Stimulated activated effector memory CD8-positive, alpha-beta T cell treated with anti-CD3 and anti-CD28 coated beads, Interleukin-12 subunit alpha, Interleukin-12 subunit beta, amount 100 ng/mL, for 72 hours (primary cell): ENCODE data around the gene SGIP1.
A peak's percentile ranks its signal among the peaks of the same experiment; 100 is the strongest.
"Not testable (repeated sequence)": the region's sequence is repeated elsewhere in the genome, so short reads cannot be mapped to it uniquely, and the experiment has no call there.

ENCODE experiments used
- ATAC-seq: fragments of 150-1000 bp; cut with Tn5 transposase; 2 replicates; pipeline ENCODE4 v1.10.0; 2021
- DNase-seq, 2 donors: peaks; one replicate each; pipeline ENCODE4 v3.0.0; 2021 to 2022; ENCODE audit warnings: low spot score in 2 of 2
- H3K27ac Mint-ChIP-seq: one replicate; pipeline ENCODE4 v1.8.0; 2022; ENCODE audit warnings: mild to moderate bottlenecking, mixed read lengths
- H3K36me3 Mint-ChIP-seq: one replicate; pipeline ENCODE4 v1.8.0; 2022; ENCODE audit warnings: mild to moderate bottlenecking, mixed read lengths
- H3K4me1 Mint-ChIP-seq: one replicate; pipeline ENCODE4 v1.8.0; 2022; ENCODE audit warnings: mixed read lengths
- H3K4me3 Mint-ChIP-seq: one replicate; pipeline ENCODE4 v1.8.0; 2022; ENCODE audit warnings: mild to moderate bottlenecking, mixed read lengths
- H3K9me3 Mint-ChIP-seq: one replicate; pipeline ENCODE4 v1.8.0; 2022; ENCODE audit warnings: mixed read lengths

Gene SGIP1

GRCh38 chr1:66779475-66780078, 245.6 kb downstream of the SGIP1 start:
- DNase-seq (no peak), ATAC-seq (no peak)
- Mint-ChIP-seq H3K9me3 (no peaks in the 10 kb centered on the region), H3K27ac (no peak overlapping the region), H3K36me3 (no peaks in the 10 kb centered on the region), H3K4me3 (no peak overlapping the region), H3K4me1 (no peaks in the 10 kb centered on the region)

DNA sequence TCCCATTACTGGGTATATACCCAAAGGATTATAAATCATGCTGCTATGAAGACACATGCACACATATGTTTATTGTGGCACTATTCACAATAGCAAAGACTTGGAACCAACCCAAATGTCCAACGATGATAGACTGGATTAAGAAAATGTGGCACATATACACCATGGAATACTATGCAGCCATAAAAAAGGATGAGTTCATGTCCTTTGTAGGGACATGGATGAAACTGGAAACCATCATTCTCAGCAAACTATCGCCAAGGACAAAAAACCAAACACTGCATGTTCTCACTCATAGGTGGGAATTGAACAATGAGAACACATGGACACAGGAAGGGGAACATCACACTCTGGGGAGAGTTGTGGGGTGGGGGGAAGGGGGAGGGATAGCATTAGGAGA, 251.8 kb downstream of the SGIP1 start:
- DNase-seq, H3K4me3 Mint-ChIP-seq, ATAC-seq, H3K27ac Mint-ChIP-seq, H3K9me3 Mint-ChIP-seq, H3K36me3 Mint-ChIP-seq: not testable (repeated sequence)
- peaks cover 14% of the 10 kb centered on the region for H3K4me1 Mint-ChIP-seq

DNA sequence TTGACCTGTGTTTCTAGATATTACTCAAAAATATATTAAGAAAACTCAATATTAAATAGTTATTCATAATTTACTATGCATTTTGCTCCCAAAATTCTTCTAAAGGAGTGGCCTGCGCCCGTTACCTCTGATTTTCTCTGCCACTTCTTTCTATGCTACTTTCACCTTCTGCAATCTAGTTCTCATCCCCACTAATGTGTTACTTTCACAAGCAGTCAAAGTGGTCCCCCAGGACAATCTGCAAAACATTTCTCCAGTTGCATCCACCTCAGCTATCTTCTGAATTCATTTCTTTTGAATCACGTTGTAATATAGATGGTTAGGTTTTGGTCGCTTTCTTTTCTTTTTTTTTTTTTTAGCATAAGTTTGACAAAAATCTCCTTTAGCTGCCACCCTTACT, 253.7 kb downstream of the SGIP1 start:
- ATAC-seq = no peak
- Mint-ChIP-seq H3K27ac (no peak overlapping the region), H3K4me1 (peaks cover 14% of the 10 kb centered on the region), H3K4me3 (peak overlapping the region; percentile 40), H3K9me3 (no peaks in the 10 kb centered on the region), H3K36me3 (no peaks in the 10 kb centered on the region)
- DNase-seq = no peak

DNA sequence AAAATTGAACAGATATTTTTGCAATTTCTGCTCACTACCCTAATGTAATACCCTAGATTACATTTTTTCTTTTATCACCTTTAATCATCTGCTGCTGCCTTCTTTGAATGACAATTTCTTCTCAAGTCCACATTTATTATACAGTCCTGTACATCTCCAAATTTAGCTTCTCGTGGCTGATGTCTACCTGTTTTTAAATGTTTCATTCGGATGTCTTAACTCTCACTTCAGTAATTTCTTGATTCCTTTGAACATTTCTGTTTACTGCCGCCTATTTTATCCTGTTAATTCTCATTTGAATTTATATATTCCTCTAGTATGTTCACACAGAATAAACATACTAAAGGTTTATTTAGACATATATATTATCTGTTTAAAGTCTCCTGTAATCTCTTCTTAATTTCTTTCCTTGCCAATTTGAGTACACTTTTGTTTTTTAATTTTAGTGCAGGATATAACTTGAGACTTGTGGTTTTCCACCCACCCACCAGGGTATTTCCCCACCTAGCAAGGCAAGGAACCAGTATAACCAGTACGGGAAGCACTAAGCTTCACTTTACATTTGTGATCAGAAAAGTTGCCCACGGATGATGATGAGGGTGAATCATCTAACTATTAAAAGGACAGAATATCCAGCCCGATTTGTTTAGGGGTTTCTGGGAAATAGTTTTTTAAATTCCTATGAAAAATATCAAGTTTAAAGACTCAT, 254.4 kb downstream of the SGIP1 start:
- Mint-ChIP-seq H3K27ac (no peak overlapping the region), H3K36me3 (no peaks in the 10 kb centered on the region), H3K4me3 (peak overlapping the region; percentile 40), H3K9me3 (no peaks in the 10 kb centered on the region), H3K4me1 (peaks cover 14% of the 10 kb centered on the region)
- peak; percentile 95 for ATAC-seq
- DNase-seq = peak; percentile 5 to 59

- no peak for DNase-seq
- Mint-ChIP-seq H3K4me3 (no peak overlapping the region), H3K36me3 (no peaks in the 10 kb centered on the region), H3K4me1 (peaks cover 14% of the 10 kb centered on the region), H3K9me3 (no peaks in the 10 kb centered on the region), H3K27ac (no peak overlapping the region)
- ATAC-seq = no peak
Measured at GRCh38 chr1:66791621-66792610, 258.0 kb downstream of the SGIP1 start.

DNA sequence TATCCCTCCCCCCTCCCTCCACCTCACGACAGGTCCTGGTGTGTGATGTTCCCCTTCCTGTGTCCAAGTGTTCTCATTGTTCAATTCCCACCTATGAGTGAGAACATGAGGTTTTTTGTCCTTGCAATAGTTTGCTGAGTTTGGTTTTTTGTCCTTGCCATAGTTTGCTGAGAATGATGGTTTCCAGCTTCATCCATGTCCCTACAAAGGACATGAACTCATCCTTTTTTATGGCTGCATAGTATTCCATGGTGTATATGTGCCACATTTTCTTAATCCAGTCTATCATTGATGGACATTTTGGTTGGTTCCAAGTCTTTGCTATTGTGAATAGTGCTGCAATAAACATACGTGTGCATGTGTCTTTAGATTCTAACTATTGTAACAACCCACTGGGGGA, 261.9 kb downstream of the SGIP1 start:
- H3K27ac Mint-ChIP-seq, DNase-seq, H3K4me3 Mint-ChIP-seq, H3K4me1 Mint-ChIP-seq, ATAC-seq, H3K36me3 Mint-ChIP-seq, H3K9me3 Mint-ChIP-seq: not testable (repeated sequence)
